ENCODE results near the gene CERCAM.

- TF ChIP-seq, protein P1, sequence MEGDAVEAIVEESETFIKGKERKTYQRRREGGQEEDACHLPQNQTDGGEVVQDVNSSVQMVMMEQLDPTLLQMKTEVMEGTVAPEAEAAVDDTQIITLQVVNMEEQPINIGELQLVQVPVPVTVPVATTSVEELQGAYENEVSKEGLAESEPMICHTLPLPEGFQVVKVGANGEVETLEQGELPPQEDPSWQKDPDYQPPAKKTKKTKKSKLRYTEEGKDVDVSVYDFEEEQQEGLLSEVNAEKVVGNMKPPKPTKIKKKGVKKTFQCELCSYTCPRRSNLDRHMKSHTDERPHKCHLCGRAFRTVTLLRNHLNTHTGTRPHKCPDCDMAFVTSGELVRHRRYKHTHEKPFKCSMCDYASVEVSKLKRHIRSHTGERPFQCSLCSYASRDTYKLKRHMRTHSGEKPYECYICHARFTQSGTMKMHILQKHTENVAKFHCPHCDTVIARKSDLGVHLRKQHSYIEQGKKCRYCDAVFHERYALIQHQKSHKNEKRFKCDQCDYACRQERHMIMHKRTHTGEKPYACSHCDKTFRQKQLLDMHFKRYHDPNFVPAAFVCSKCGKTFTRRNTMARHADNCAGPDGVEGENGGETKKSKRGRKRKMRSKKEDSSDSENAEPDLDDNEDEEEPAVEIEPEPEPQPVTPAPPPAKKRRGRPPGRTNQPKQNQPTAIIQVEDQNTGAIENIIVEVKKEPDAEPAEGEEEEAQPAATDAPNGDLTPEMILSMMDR (optimal IDR thresholded peaks at IDR 0.05 in 1 of 3, IDR thresholded peaks at IDR 0.05 in 1 of 3, conservative IDR thresholded peaks at IDR 0.05 in 1 of 3; ENCODE audit: extremely low read depth in 1 of 3, insufficient read depth in 2 of 3, low read length in 3 of 3) = no peak
- TF ChIP-seq EZH2 (IDR thresholded peaks at IDR 0.05; ENCODE audit: low read length) = no peak
Observed at GRCh38 chr9:128415281-128415680, 5.4 kb upstream of the CERCAM start.

All from keratinocyte (primary cell).